CD4-positive, alpha-beta memory T cell (primary cell): ENCODE results near the gene ELFN1. TPM values are rescaled to one million over a fixed set of nuclear protein-coding genes. Genes with fewer than 3 reads are reported as not detected.

Experiments
- CTCF ChIA-PET: fragments of 350-600 bp; sonication (Branson Sonifier 250); formaldehyde crosslinking; loops from one replicate; lab custom pipeline; 2021; ENCODE audit warnings: inconsistent platforms; ENCODE audit not compliant: partially characterized antibody; lab: Charles Lee
- POLR2A ChIA-PET: fragments of 350-600 bp; sonication (Branson Sonifier 250); formaldehyde crosslinking; loops from one replicate; lab custom pipeline; 2021; ENCODE audit not compliant: partially characterized antibody; lab: Charles Lee
- DNase-seq, 5 donors: peaks; one replicate each; pipeline versions ENCODE4 v3.0.0 to v3.0.0-alpha.2; 2020 to 2022; ENCODE audit warnings: mixed read lengths in 1 of 5
- H3K27ac ChIP-seq: one replicate; pipeline ENCODE4 v1.7.0; 2013; ENCODE audit warnings: low read depth, low read length
- H3K27me3 ChIP-seq: 2 replicates; pipeline ENCODE4 v1.7.0; 2013; ENCODE audit warnings: mild to moderate bottlenecking, low read length, moderate library complexity; ENCODE audit not compliant: insufficient read depth
- H3K36me3 ChIP-seq: 2 replicates; pipeline ENCODE4 v1.7.0; 2013; ENCODE audit warnings: mild to moderate bottlenecking, low read length, moderate library complexity; ENCODE audit not compliant: insufficient read depth
- H3K4me1 ChIP-seq: 2 replicates; pipeline ENCODE4 v1.7.0; 2013; ENCODE audit warnings: mild to moderate bottlenecking, low read length, moderate library complexity; ENCODE audit not compliant: insufficient read depth
- H3K4me3 ChIP-seq, 2 donors: one replicate each; pipeline ENCODE4 v1.7.0; 2013; ENCODE audit warnings: low read length in 2 of 2, mild to moderate bottlenecking in 1 of 2
- H3K9me3 ChIP-seq, 2 donors: one replicate each; pipeline ENCODE4 v1.7.0; 2013; ENCODE audit warnings: low read length in 2 of 2, control low read depth in 1 of 2; ENCODE audit not compliant: control insufficient read depth in 1 of 2
- H3K27ac Mint-ChIP-seq, 7 donors: one replicate each; pipeline ENCODE4 v1.8.0; 2020 to 2021; ENCODE audit warnings: mixed read lengths in 7 of 7, mild to moderate bottlenecking in 6 of 7, inconsistent platforms in 3 of 7, moderate library complexity in 3 of 7
- H3K27me3 Mint-ChIP-seq, 2 donors: one replicate each; pipeline ENCODE4 v1.8.0; 2020 to 2021; ENCODE audit warnings: mixed read lengths in 2 of 2
- H3K36me3 Mint-ChIP-seq, 2 donors: one replicate each; pipeline ENCODE4 v1.8.0; 2020 to 2021; ENCODE audit warnings: mixed read lengths in 2 of 2, inconsistent platforms in 1 of 2, mild to moderate bottlenecking in 1 of 2
- H3K4me1 Mint-ChIP-seq, 4 donors: one replicate each; pipeline ENCODE4 v1.8.0; 2020 to 2021; ENCODE audit warnings: mixed read lengths in 4 of 4, mild to moderate bottlenecking in 1 of 4
- H3K4me3 Mint-ChIP-seq, 8 donors: one replicate each; pipeline ENCODE4 v1.8.0; 2020 to 2021; ENCODE audit warnings: mixed read lengths in 8 of 8, mild to moderate bottlenecking in 7 of 8, moderate library complexity in 6 of 8, inconsistent platforms in 3 of 8
- H3K9me3 Mint-ChIP-seq, 8 donors: one replicate each; pipeline ENCODE4 v1.8.0; 2020 to 2021; ENCODE audit warnings: mixed read lengths in 8 of 8, mild to moderate bottlenecking in 5 of 8, inconsistent platforms in 3 of 8, moderate library complexity in 1 of 8
- intact Hi-C: fragments of 100-400 bp; cut with micrococcal nuclease; formaldehyde crosslinking; loops from one replicate; pipeline ENCODE4 v1.15.1; 2023
- polyA plus RNA-seq, 2 donors: library from polyadenylated mRNA; unstranded; fragments of 300-500 nt; fragmentation: Illumina TruSeq; gene quantifications; one replicate each; pipeline ENCODE4 v1.2.3, GENCODE V29; 2021
- total RNA-seq, 2 experiments: library from RNA; stranded (reverse); gene quantifications; one replicate each; pipeline ENCODE4 v1.2.3, GENCODE V29; 2021

ELFN1 gene
- total and polyA plus RNA-seq, 4 experiments from 2014 or later = 0.12 TPM; not detected in 3

DNA sequence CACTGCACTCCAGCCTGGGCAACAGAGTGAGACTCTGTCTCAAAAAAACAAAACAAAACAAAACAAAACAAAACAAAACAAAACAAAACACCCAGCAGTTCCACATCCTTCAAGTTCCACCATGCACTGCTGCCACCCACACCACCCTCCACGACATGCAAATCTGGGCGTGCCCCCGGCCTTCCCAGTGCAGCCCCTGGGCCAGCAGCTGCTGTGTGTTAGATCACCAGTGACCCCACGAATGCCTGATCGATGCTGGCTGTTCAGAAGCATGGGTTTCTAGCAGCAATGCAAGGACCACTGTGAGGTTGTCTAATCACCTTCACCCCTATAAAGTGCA, 36.3 kb downstream of the ELFN1 start:
- Mint-ChIP-seq H3K27ac (no peak overlapping the region), H3K9me3 (peaks cover 0 to 30% (median 14%) of the 10 kb centered on the region in 8 donors), H3K4me1 (no peaks in the 10 kb centered on the region), H3K36me3 (no peaks in the 10 kb centered on the region), H3K4me3 (no peak overlapping the region), H3K27me3 (peaks cover under 1% of the 10 kb centered on the region in 2 donors)
- Histone ChIP-seq H3K27ac (no peak overlapping the region), H3K36me3 (no peaks in the 10 kb centered on the region), H3K9me3 (peaks cover 0 to 15% of the 10 kb centered on the region in 2 donors), H3K4me3 (no peak overlapping the region), H3K27me3 (no peaks in the 10 kb centered on the region), H3K4me1 (no peaks in the 10 kb centered on the region)
- intact Hi-C loops = no loop called here
- ChIA-PET CTCF (no interaction called here), POLR2A (no interaction called here)
- no peak for DNase-seq

DNA sequence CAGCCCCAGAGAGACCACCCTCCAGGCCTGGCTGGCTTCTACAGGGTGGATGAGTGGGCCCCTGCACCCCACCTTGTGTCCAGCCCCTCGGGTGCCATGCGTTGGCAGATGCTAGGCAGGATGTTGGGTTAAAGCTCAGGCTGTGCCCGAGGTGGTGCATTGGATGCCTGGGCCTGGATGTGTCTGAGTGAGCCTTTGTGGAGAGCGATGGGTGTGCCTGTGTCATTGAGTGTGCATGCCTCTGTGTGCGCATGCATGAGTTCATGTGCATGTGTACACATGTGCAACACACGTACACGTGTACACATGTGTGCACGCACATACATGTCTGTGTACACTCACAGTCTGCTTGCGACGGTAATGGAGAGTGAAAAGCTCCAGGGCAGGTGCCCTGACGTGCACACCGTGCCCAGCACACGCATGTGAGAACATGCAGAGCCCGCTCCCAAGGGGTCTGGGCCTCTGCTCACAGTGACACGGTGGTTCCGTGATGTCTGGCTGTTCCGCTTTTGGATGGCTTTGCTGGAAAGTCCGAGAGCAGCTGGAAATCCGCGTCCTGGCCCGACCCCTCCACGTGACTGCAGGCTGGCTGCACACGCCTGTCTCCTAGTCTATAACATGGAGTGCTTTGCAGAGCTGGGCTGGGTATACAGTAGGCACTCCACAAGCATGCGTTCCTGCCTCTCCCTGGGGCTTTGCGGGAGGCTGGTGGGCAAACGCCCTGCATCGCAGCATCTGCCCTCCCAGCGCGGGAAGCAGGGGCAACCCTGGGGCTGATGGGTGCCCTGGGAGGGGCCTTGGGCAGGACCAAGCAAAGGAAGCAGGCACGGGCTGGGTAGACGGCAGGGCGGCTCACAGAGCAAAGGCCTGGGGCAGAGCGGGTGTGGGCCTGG, 36.9 kb downstream of the ELFN1 start:
- CTCF ChIA-PET = no interaction called here
- POLR2A ChIA-PET = no interaction called here
- intact Hi-C loops = no loop called here
- Histone ChIP-seq H3K4me1 (no peaks in the 10 kb centered on the region), H3K27ac (no peak overlapping the region), H3K9me3 (peaks cover 0 to 15% of the 10 kb centered on the region in 2 donors), H3K27me3 (no peaks in the 10 kb centered on the region), H3K36me3 (no peaks in the 10 kb centered on the region), H3K4me3 (no peak overlapping the region)
- no peak for DNase-seq
- H3K27me3 Mint-ChIP-seq = peaks cover 0 to 1% of the 10 kb centered on the region in 2 donors
- H3K9me3 Mint-ChIP-seq = peaks cover 0 to 29% (median 14%) of the 10 kb centered on the region in 8 donors
- no peaks in the 10 kb centered on the region for H3K36me3 Mint-ChIP-seq
- H3K27ac Mint-ChIP-seq = no peak overlapping the region
- H3K4me1 Mint-ChIP-seq = no peaks in the 10 kb centered on the region
- no peak overlapping the region for H3K4me3 Mint-ChIP-seq

DNA sequence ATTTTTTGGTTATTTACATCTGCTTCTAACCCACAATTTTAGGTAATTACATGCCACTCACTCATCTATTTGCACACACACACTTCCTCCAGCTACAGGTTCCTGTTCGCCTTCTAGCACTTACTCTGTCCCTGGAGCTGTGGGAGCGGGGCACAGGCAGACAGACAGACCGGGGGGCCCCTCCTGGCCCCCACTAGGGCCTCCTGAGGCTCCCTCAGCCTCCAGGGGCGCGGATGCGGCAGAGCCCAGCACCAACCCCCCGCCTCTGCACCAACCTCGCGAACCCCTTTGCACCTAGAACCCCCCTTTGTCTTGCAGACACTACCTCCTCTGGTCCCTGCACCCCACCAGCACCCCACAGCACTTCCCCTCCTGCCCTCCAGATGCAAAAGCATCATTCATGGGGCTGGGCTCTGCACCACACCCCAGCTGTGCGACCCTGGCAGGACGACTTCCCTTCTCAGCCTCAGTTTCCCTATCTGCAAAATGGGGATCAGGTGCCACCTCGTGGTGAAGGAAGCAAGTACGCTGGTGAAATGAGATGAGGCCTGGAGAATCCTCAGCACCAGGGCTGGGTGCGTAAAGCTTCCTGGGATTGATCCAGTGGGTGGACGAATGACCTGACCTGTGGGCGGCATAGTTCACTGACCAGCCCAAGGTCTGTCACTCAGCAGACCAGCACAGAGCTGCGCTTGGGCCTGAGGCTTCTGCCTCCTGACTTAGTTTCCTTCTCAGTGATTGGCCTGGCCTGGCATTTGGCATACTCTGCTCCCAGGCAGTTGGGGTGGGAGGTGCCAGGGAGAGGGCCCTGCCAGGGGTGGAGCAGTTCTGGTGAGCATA, 37.9 kb downstream of the ELFN1 start:
- Histone ChIP-seq H3K4me1 (no peaks in the 10 kb centered on the region), H3K4me3 (no peak overlapping the region), H3K27ac (no peak overlapping the region), H3K9me3 (peaks cover 0 to 11% of the 10 kb centered on the region in 2 donors), H3K27me3 (no peaks in the 10 kb centered on the region), H3K36me3 (no peaks in the 10 kb centered on the region)
- POLR2A ChIA-PET = no interaction called here
- DNase-seq = no peak
- Mint-ChIP-seq H3K4me3 (no peak overlapping the region), H3K27me3 (peaks cover 0 to 1% of the 10 kb centered on the region in 2 donors), H3K36me3 (no peaks in the 10 kb centered on the region), H3K27ac (peak overlapping the region in 1 of 7 donors; percentile 47), H3K4me1 (no peaks in the 10 kb centered on the region), H3K9me3 (peaks cover 0 to 22% (median 10%) of the 10 kb centered on the region in 8 donors)
- CTCF ChIA-PET = no interaction called here
- intact Hi-C loops = no loop called here

DNA sequence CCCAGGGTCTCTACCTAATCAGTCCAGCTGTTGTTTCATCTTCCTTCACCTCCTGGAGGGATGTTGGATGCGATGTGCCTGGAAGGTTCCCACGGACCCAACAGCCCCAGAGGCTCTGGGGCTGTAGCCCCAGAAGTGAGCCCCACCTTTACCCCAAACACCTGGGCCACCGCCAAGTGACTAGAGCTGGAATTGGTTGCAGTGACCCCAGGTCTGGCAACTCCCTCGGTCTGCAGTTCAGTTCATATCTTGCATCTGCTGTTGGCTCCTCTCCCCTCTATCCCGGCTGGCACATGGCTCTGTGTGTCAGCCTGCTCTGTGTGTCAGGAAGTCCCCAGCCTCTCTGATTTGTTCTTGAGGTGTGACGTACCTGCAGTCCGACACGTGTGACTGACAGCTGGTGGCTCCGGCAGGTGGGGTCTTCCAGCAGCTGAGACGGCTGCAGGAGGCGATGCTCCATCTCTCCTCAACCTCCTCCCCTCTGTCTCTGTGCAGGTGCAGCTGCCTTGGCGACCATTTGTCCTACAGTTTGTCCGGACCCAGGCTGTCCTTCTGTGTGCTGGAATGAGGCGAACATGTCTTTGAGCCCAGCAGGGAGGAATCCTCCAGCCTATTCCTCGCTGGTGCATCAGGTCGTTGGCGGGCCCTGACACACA, 38.6 kb downstream of the ELFN1 start:
- Histone ChIP-seq H3K36me3 (no peaks in the 10 kb centered on the region), H3K4me1 (no peaks in the 10 kb centered on the region), H3K4me3 (no peak overlapping the region), H3K9me3 (peaks cover 0 to 9% of the 10 kb centered on the region in 2 donors), H3K27me3 (no peaks in the 10 kb centered on the region), H3K27ac (no peak overlapping the region)
- ChIA-PET CTCF (no interaction called here), POLR2A (no interaction called here)
- H3K36me3 Mint-ChIP-seq = no peaks in the 10 kb centered on the region
- no peak overlapping the region for H3K4me3 Mint-ChIP-seq
- peaks cover 0 to 1% of the 10 kb centered on the region in 2 donors for H3K27me3 Mint-ChIP-seq
- H3K4me1 Mint-ChIP-seq = no peaks in the 10 kb centered on the region
- peaks cover 0 to 17% (median 7%) of the 10 kb centered on the region in 8 donors for H3K9me3 Mint-ChIP-seq
- intact Hi-C loops = no loop called here
- no peak for DNase-seq
- H3K27ac Mint-ChIP-seq = no peak overlapping the region

DNA sequence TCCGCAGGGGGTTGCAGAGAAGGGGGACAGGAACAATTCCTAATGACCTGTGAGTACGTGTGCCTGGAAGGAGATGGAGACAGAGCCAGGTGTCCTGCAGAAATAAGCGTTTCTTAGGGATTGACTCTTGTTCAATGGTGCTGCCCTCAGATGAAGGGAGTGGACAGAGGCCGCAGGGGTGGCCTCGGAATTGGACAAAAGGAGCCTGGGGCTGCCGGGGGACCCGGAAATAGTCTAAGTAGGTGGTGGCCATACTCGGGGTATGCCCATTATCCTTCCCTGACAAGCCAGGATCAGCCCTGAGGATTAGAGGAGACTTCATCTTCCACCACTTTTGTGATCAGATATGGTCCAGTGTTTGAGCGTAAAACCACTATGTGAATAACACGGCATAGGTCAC, 39.2 kb downstream of the ELFN1 start:
- Histone ChIP-seq H3K27ac (no peak overlapping the region), H3K4me3 (no peak overlapping the region), H3K9me3 (peaks cover 0 to 9% of the 10 kb centered on the region in 2 donors), H3K4me1 (no peaks in the 10 kb centered on the region), H3K27me3 (no peaks in the 10 kb centered on the region), H3K36me3 (no peaks in the 10 kb centered on the region)
- Mint-ChIP-seq H3K27ac (no peak overlapping the region), H3K4me3 (no peak overlapping the region), H3K4me1 (no peaks in the 10 kb centered on the region), H3K9me3 (peaks cover 0 to 17% (median 7%) of the 10 kb centered on the region in 8 donors), H3K27me3 (peaks cover 0 to 1% of the 10 kb centered on the region in 2 donors), H3K36me3 (no peaks in the 10 kb centered on the region)
- no peak for DNase-seq
- intact Hi-C loops = no loop called here
- ChIA-PET POLR2A (no interaction called here), CTCF (interaction anchor here (1.1 kb wide), 1 partner anchor 50 kb away, joined by 3 read pairs; no protein-coding TSS in a partner anchor)

DNA sequence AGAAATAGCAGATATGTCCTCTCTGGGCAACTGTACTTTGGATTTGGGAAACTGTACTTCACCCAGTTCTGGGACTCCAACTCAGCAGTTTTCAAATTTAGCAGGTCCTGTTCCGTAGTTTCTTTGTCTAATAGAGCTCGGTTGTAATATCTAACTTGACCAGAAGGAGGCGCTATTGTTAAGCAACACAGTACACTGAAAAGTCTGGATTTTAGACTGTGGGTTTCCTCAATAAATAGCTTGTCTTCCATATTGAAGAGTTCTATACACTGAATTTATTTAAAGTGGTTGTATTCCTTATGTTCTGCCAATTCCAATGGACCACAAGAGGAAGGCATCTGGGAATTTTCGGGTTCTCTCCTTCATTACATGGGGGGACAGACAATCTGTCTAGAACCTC, 39.8 kb downstream of the ELFN1 start:
- H3K27me3 Mint-ChIP-seq = peaks cover 0 to 1% of the 10 kb centered on the region in 2 donors
- H3K27me3 ChIP-seq = no peaks in the 10 kb centered on the region
- no peaks in the 10 kb centered on the region for H3K4me1 Mint-ChIP-seq
- DNase-seq = no peak
- intact Hi-C loops = no loop called here
- H3K4me3 Mint-ChIP-seq = no peak overlapping the region
- CTCF ChIA-PET = interaction anchor here (1.1 kb wide), 1 partner anchor 49 kb away, joined by 3 read pairs; no protein-coding TSS in a partner anchor
- no peaks in the 10 kb centered on the region for H3K4me1 ChIP-seq
- no peak overlapping the region for H3K27ac ChIP-seq
- POLR2A ChIA-PET = no interaction called here
- H3K9me3 Mint-ChIP-seq = peaks cover 0 to 17% (median 7%) of the 10 kb centered on the region in 8 donors
- H3K36me3 ChIP-seq = no peaks in the 10 kb centered on the region
- no peak overlapping the region for H3K4me3 ChIP-seq
- peaks cover 0 to 9% of the 10 kb centered on the region in 2 donors for H3K9me3 ChIP-seq
- H3K36me3 Mint-ChIP-seq = no peaks in the 10 kb centered on the region
- H3K27ac Mint-ChIP-seq = no peak overlapping the region

DNA sequence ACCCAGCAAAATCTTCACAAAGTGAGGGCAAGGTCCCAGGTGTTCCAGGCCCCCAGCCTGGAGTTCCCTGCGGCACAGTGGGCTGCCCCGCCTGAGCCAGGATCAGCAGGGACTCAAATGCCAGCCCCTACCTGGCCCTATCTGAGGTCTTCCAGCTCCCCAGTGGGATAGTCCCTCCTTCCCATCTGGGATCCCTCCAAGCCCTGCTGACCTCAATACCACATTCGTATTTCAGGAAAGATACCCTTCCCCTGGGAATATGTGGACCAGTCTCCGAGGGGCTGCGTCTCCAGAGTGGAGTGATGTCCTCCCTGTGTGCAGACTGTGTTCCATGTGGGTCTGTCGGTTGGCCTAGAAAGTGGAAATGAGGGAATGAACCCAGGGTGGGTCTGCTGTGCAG, 40.9 kb downstream of the ELFN1 start:
- peaks cover 0 to 17% (median 7%) of the 10 kb centered on the region in 8 donors for H3K9me3 Mint-ChIP-seq
- H3K27me3 Mint-ChIP-seq = peaks cover 0 to 3% of the 10 kb centered on the region in 2 donors
- no peaks in the 10 kb centered on the region for H3K4me1 Mint-ChIP-seq
- no peaks in the 10 kb centered on the region for H3K36me3 Mint-ChIP-seq
- H3K27me3 ChIP-seq = no peaks in the 10 kb centered on the region
- no peaks in the 10 kb centered on the region for H3K36me3 ChIP-seq
- peaks cover 0 to 9% of the 10 kb centered on the region in 2 donors for H3K9me3 ChIP-seq
- CTCF ChIA-PET = no interaction called here
- intact Hi-C loops = no loop called here
- no peak for DNase-seq
- H3K27ac Mint-ChIP-seq = no peak overlapping the region
- no peak overlapping the region for H3K4me3 Mint-ChIP-seq
- POLR2A ChIA-PET = no interaction called here
- no peak overlapping the region for H3K4me3 ChIP-seq
- H3K27ac ChIP-seq = no peak overlapping the region
- no peaks in the 10 kb centered on the region for H3K4me1 ChIP-seq
